K562 (cell line): Measurements from ENCODE around the gene SURF6. TPM values are rescaled to one million over a fixed set of nuclear protein-coding genes. Genes with fewer than 3 reads are reported as not detected.
A peak's percentile ranks its signal among the peaks of the same experiment; 100 is the strongest.
"Not testable (repeated sequence)": the region's sequence is repeated elsewhere in the genome, so short reads cannot be mapped to it uniquely, and the experiment has no call there.

Source experiments
- BCOR ChIP-seq: fragments of 450-650 bp; IDR thresholded peaks from 2 replicates; pipeline ENCODE4 v1.6.1; 2016
- CEBPB ChIP-seq: fragments of 450-650 bp; IDR thresholded peaks from 2 replicates; pipeline ENCODE4 v1.6.1; 2016; ENCODE audit warnings: missing genetic modification characterization, missing compliant biosample characterization
- HSF4 ChIP-seq: fragments of 250-450 bp; sonication (Bioruptor Pico); IDR thresholded peaks from 2 replicates; pipeline ENCODE4 v2.1.2; 2022; ENCODE audit warnings: mild to moderate bottlenecking, moderate library complexity, borderline replicate concordance
- SRF ChIP-seq, 2 experiments: fragments of 250-450, 450-650 bp in 1 of 2; sonication (Bioruptor Pico) in 1 of 2; sonication (generic) in 1 of 2; formaldehyde crosslinking; IDR thresholded peaks; 2 replicates each; pipeline versions ENCODE4 v1.5.0 to v1.5.1; 2020 to 2022; ENCODE audit warnings: mild to moderate bottlenecking in 1 of 2, missing genetic modification reagents in 1 of 2
- TEAD4 ChIP-seq, 2 experiments: sonication (generic) in 1 of 2; formaldehyde crosslinking in 1 of 2; IDR thresholded peaks; 2 replicates each; pipeline versions ENCODE4 v1.6.1 to v1.8.0; 2012 to 2022; ENCODE audit warnings: borderline replicate concordance in 1 of 2, inconsistent platforms in 1 of 2, low read length in 1 of 2, mild to moderate bottlenecking in 1 of 2, missing genetic modification reagents in 1 of 2
- polyA plus RNA-seq, 8 experiments: library from polyadenylated mRNA; depleted of rRNA in 4 of 8; stranded (reverse) in 5 of 8; unstranded in 3 of 8; fragments of >200 nt; fragmentation: Nextera tagmentation in 2 of 8; fragmentation: Illumina TruSeq in 1 of 8; extraction: Ambion mirVana in 2 of 8; extraction: Trizol in 1 of 8; gene quantifications; 2 replicates each; pipeline versions ENCODE4 v1.2.1 to v1.2.3, GENCODE V29; 2011 to 2014; ENCODE audit warnings: inconsistent platforms in 1 of 8, missing spikeins in 1 of 8
- total RNA-seq, 7 experiments: library from RNA; depleted of rRNA in 6 of 7; stranded (reverse); fragments of >200 nt in 6 of 7; fragmentation: Illumina TruSeq in 2 of 7; extraction: Trizol in 2 of 7; gene quantifications; 2 replicates each; pipeline versions ENCODE4 v1.2.1 to v1.2.3, GENCODE V29; 2011 to 2021; ENCODE audit warnings: low replicate concordance in 1 of 7
- TF ChIP-seq, protein P1 (sequence below): sonication (generic); formaldehyde crosslinking; IDR thresholded peaks from 2 replicates; pipeline ENCODE4 v1.8.1; 2023; ENCODE audit warnings: mild to moderate bottlenecking, missing genetic modification reagents
- TF ChIP-seq, protein P2 (sequence below), 2 experiments: fragments of 450-650 bp; IDR thresholded peaks; 2 replicates each; pipeline ENCODE4 v1.6.1; 2016
- TF ChIP-seq, protein P3 (sequence below): fragments of 200-800 bp; sonication (Bioruptor generic); IDR thresholded peaks from 2 replicates; pipeline ENCODE4 v1.6.1; 2017; ENCODE audit warnings: missing genetic modification characterization, missing compliant biosample characterization
- TF ChIP-seq, protein P4 (sequence below): fragments of 450-650 bp; IDR thresholded peaks from 2 replicates; pipeline ENCODE4 v1.6.1; 2016; ENCODE audit warnings: missing biosample characterization, missing genetic modification characterization
- TF ChIP-seq, protein P5 (sequence below): sonication (generic); formaldehyde crosslinking; IDR thresholded peaks from 2 replicates; pipeline ENCODE4 v1.9.0; 2022; ENCODE audit warnings: mild to moderate bottlenecking, missing genetic modification reagents
- TF ChIP-seq, protein P6 (sequence below): fragments of 250-450 bp; sonication (Bioruptor Pico); IDR thresholded peaks from 2 replicates; pipeline ENCODE4 v1.8.0; 2022; ENCODE audit warnings: moderate library complexity, mild to moderate bottlenecking, inconsistent platforms
- TF ChIP-seq, protein P7 (sequence below): fragments of 450-650 bp; IDR thresholded peaks from 2 replicates; pipeline ENCODE4 v1.6.1; 2016; ENCODE audit warnings: mild to moderate bottlenecking

The SURF6 gene
- total and polyA plus RNA-seq, 9 of the 15 experiments (the other 6 are each of a cell fraction or from before 2014, with no cell fraction given), result 1.4 to 68.3 (median 14.7) TPM

DNA sequence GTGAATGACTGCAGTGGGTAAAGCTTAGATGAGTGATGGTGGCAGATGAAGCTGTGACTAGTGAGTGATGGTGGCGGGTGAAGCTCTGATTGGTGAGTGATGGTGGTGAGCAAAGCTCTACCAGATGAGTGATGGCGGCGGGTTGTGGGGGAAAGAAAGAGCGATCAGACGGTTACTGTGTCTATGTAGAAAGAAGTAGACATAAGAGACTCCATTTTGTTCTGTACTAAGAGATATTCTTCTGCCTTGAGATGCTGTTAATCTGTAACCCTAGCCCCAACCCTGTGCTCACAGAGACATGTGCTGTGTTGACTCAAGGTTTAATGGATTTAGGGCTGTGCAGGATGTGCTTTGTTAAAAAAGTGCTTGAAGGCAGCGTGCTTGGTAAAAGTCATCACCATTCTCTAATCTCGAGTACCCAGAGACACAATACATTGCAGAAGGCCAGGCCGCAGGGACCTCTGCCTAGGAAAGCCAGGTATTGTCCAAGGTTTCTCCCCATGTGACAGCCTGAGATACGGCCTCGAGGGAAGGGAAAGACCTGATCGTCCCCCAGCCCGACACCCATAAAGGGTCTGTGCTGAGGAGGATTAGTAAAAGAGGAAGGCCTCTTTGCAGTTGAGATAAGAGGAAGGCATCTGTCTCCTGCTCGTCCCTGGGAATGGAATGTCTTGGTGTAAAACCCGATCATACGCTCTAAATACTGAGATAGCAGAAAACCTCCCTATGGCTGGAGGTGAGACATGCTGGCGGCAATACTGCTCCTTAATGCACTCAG, 52.5 kb downstream of the SURF6 start (continued):
- TF ChIP-seq HSF4 (CRISPR knock-in tag) (peak; percentile 95), SRF (CRISPR knock-in tag; IDR thresholded peaks at IDR 0.05) (peak in 1 of 2 experiments; percentile 69; a peak in 1 of 4 replicates), CEBPB (tag) (peak; percentile 55; the same call in 1 of the 2 replicates), TEAD4 (IDR thresholded peaks at IDR 0.05; ENCODE audit: low read length) (peak; percentile 92), BCOR (peak; percentile 93)
- TF ChIP-seq, protein P1, sequence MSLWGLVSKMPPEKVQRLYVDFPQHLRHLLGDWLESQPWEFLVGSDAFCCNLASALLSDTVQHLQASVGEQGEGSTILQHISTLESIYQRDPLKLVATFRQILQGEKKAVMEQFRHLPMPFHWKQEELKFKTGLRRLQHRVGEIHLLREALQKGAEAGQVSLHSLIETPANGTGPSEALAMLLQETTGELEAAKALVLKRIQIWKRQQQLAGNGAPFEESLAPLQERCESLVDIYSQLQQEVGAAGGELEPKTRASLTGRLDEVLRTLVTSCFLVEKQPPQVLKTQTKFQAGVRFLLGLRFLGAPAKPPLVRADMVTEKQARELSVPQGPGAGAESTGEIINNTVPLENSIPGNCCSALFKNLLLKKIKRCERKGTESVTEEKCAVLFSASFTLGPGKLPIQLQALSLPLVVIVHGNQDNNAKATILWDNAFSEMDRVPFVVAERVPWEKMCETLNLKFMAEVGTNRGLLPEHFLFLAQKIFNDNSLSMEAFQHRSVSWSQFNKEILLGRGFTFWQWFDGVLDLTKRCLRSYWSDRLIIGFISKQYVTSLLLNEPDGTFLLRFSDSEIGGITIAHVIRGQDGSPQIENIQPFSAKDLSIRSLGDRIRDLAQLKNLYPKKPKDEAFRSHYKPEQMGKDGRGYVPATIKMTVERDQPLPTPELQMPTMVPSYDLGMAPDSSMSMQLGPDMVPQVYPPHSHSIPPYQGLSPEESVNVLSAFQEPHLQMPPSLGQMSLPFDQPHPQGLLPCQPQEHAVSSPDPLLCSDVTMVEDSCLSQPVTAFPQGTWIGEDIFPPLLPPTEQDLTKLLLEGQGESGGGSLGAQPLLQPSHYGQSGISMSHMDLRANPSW (CRISPR knock-in tag), result 0 out of 2 replicates have a peak, but pooled peaks have one; percentile 87
- TF ChIP-seq, protein P2, sequence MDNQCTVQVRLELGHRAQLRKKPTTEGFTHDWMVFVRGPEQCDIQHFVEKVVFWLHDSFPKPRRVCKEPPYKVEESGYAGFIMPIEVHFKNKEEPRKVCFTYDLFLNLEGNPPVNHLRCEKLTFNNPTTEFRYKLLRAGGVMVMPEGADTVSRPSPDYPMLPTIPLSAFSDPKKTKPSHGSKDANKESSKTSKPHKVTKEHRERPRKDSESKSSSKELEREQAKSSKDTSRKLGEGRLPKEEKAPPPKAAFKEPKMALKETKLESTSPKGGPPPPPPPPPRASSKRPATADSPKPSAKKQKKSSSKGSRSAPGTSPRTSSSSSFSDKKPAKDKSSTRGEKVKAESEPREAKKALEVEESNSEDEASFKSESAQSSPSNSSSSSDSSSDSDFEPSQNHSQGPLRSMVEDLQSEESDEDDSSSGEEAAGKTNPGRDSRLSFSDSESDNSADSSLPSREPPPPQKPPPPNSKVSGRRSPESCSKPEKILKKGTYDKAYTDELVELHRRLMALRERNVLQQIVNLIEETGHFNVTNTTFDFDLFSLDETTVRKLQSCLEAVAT (IDR thresholded peaks at IDR 0.05), result peak; percentile 16 to 58; a peak in 1 of 4 replicates
- TF ChIP-seq, protein P3, sequence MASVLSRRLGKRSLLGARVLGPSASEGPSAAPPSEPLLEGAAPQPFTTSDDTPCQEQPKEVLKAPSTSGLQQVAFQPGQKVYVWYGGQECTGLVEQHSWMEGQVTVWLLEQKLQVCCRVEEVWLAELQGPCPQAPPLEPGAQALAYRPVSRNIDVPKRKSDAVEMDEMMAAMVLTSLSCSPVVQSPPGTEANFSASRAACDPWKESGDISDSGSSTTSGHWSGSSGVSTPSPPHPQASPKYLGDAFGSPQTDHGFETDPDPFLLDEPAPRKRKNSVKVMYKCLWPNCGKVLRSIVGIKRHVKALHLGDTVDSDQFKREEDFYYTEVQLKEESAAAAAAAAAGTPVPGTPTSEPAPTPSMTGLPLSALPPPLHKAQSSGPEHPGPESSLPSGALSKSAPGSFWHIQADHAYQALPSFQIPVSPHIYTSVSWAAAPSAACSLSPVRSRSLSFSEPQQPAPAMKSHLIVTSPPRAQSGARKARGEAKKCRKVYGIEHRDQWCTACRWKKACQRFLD (CRISPR knock-in tag), result peak; percentile 91
- TF ChIP-seq, protein P4, sequence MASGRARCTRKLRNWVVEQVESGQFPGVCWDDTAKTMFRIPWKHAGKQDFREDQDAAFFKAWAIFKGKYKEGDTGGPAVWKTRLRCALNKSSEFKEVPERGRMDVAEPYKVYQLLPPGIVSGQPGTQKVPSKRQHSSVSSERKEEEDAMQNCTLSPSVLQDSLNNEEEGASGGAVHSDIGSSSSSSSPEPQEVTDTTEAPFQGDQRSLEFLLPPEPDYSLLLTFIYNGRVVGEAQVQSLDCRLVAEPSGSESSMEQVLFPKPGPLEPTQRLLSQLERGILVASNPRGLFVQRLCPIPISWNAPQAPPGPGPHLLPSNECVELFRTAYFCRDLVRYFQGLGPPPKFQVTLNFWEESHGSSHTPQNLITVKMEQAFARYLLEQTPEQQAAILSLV (tag), result peak; percentile 73; the same call in 1 of the 2 replicates
- not testable (repeated sequence) for TF ChIP-seq TEAD4 (CRISPR knock-in tag; IDR thresholded peaks at IDR 0.05; ENCODE audit: borderline replicate concordance)
- TF ChIP-seq, protein P5, sequence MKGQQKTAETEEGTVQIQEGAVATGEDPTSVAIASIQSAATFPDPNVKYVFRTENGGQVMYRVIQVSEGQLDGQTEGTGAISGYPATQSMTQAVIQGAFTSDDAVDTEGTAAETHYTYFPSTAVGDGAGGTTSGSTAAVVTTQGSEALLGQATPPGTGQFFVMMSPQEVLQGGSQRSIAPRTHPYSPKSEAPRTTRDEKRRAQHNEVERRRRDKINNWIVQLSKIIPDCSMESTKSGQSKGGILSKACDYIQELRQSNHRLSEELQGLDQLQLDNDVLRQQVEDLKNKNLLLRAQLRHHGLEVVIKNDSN (CRISPR knock-in tag), result peak; percentile 66
- TF ChIP-seq, protein P6, sequence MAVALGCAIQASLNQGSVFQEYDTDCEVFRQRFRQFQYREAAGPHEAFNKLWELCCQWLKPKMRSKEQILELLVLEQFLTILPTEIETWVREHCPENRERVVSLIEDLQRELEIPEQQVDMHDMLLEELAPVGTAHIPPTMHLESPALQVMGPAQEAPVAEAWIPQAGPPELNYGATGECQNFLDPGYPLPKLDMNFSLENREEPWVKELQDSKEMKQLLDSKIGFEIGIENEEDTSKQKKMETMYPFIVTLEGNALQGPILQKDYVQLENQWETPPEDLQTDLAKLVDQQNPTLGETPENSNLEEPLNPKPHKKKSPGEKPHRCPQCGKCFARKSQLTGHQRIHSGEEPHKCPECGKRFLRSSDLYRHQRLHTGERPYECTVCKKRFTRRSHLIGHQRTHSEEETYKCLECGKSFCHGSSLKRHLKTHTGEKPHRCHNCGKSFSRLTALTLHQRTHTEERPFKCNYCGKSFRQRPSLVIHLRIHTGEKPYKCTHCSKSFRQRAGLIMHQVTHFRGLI (CRISPR knock-in tag), result peak; percentile 13; the same call in 1 of the 2 replicates
- TF ChIP-seq, protein P7, sequence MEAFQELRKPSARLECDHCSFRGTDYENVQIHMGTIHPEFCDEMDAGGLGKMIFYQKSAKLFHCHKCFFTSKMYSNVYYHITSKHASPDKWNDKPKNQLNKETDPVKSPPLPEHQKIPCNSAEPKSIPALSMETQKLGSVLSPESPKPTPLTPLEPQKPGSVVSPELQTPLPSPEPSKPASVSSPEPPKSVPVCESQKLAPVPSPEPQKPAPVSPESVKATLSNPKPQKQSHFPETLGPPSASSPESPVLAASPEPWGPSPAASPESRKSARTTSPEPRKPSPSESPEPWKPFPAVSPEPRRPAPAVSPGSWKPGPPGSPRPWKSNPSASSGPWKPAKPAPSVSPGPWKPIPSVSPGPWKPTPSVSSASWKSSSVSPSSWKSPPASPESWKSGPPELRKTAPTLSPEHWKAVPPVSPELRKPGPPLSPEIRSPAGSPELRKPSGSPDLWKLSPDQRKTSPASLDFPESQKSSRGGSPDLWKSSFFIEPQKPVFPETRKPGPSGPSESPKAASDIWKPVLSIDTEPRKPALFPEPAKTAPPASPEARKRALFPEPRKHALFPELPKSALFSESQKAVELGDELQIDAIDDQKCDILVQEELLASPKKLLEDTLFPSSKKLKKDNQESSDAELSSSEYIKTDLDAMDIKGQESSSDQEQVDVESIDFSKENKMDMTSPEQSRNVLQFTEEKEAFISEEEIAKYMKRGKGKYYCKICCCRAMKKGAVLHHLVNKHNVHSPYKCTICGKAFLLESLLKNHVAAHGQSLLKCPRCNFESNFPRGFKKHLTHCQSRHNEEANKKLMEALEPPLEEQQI, result peak; percentile 90
